H1 (cell line): ENCODE measurements around the gene DEGS2. TPM values are rescaled to one million over a fixed set of nuclear protein-coding genes. Genes with fewer than 3 reads are reported as not detected.

ENCODE experiments used
- CTCF ChIA-PET: fragments of 300-600 bp; sonication (Branson Sonifier 250); formaldehyde crosslinking; loops from one replicate; lab custom pipeline; 2021; ENCODE audit not compliant: partially characterized antibody; lab: Charles Lee
- POLR2A ChIA-PET: fragments of 300-600 bp; sonication (Branson Sonifier 250); formaldehyde crosslinking; loops from one replicate; lab custom pipeline; 2021; ENCODE audit warnings: inconsistent platforms; ENCODE audit not compliant: partially characterized antibody; lab: Charles Lee
- DNase-seq, 2 experiments: peaks; one replicate each; pipeline versions ENCODE4 v3.0.0 to v3.0.0-alpha.2; 2010 to 2022; ENCODE audit warnings: low spot score in 2 of 2, low read depth in 1 of 2, mixed read lengths in 1 of 2
- FAIRE-seq: peaks from 2 replicates; lab custom pipeline; 2011; peaks lifted over from hg19 to GRCh38; lab: Jason Lieb, UNC
- H2AFZ ChIP-seq: 2 replicates; pipeline ENCODE4 v1.8.1; 2012; ENCODE audit warnings: low read length, inconsistent platforms
- H2AK5ac ChIP-seq: 2 replicates; pipeline ENCODE4 v1.6.1; 2013; ENCODE audit warnings: low read depth, low read length
- H2BK120ac ChIP-seq: replicated peaks from 2 replicates; pipeline ENCODE3; 2013; ENCODE audit warnings: low read depth, low read length, inconsistent platforms
- H2BK12ac ChIP-seq: 2 replicates; pipeline ENCODE4 v1.6.1; 2013; ENCODE audit warnings: low read depth, low read length
- H2BK15ac ChIP-seq: 2 replicates; pipeline ENCODE4 v1.6.1; 2013; ENCODE audit warnings: low read length
- H2BK20ac ChIP-seq: 2 replicates; pipeline ENCODE4 v1.6.1; 2013; ENCODE audit warnings: low read length
- H2BK5ac ChIP-seq: 2 replicates; pipeline ENCODE4 v1.6.1; 2013; ENCODE audit warnings: low read depth, low read length
- H3K14ac ChIP-seq: 2 replicates; pipeline ENCODE4 v1.6.1; 2013; ENCODE audit warnings: inconsistent platforms; ENCODE audit not compliant: insufficient read length
- H3K18ac ChIP-seq: 2 replicates; pipeline ENCODE4 v1.6.1; 2013; ENCODE audit warnings: low read length; ENCODE audit errors: extremely low read depth
- H3K23ac ChIP-seq: 2 replicates; pipeline ENCODE4 v1.6.1; 2013; ENCODE audit warnings: inconsistent platforms; ENCODE audit not compliant: insufficient read length
- H3K23me2 ChIP-seq: 2 replicates; pipeline ENCODE4 v1.6.1; 2013; ENCODE audit warnings: low read depth, low read length
- H3K27ac ChIP-seq: 2 replicates; pipeline ENCODE4 v1.6.1; 2011; ENCODE audit warnings: low read depth, low read length, inconsistent platforms
- H3K27me3 ChIP-seq, 4 experiments: replicated peaks in 1 of 4; 1 replicate in 1 of 4; 2 replicates in 3 of 4; pipeline versions ENCODE4 v1.6.1 to v1.8.1; 2011 to 2013; ENCODE audit warnings: low read length in 3 of 4, mild to moderate bottlenecking in 3 of 4, inconsistent platforms in 2 of 4, mixed read lengths in 2 of 4, moderate library complexity in 1 of 4; ENCODE audit not compliant: control insufficient read depth in 3 of 4, insufficient read depth in 3 of 4; ENCODE audit errors: extremely low read depth in 1 of 4
- H3K36me3 ChIP-seq, 4 experiments: 2 replicates each; pipeline versions ENCODE4 v1.6.1 to v1.8.1; 2011 to 2013; ENCODE audit warnings: mild to moderate bottlenecking in 4 of 4, low read length in 3 of 4, moderate library complexity in 2 of 4, control low read depth in 1 of 4, inconsistent platforms in 1 of 4; ENCODE audit not compliant: insufficient read depth in 4 of 4, control insufficient read depth in 2 of 4
- H3K4ac ChIP-seq: replicated peaks from 2 replicates; pipeline ENCODE3; 2013; ENCODE audit warnings: low read length, low read depth, mixed read lengths, inconsistent platforms; ENCODE audit not compliant: insufficient read length
- H3K4me1 ChIP-seq, 4 experiments: replicated peaks in 1 of 4; 1 replicate in 1 of 4; 2 replicates in 3 of 4; pipeline versions ENCODE4 v1.6.1 to v1.8.1; 2011 to 2013; ENCODE audit warnings: low read length in 3 of 4, inconsistent platforms in 2 of 4, mixed read lengths in 1 of 4; ENCODE audit not compliant: insufficient read depth in 4 of 4, control insufficient read depth in 3 of 4
- H3K4me2 ChIP-seq, 2 experiments: 2 replicates each; pipeline versions ENCODE4 v1.6.1 to v1.8.1; 2011 to 2013; ENCODE audit warnings: low read depth in 2 of 2, low read length in 2 of 2, control low read depth in 1 of 2, inconsistent platforms in 1 of 2, mild to moderate bottlenecking in 1 of 2; ENCODE audit not compliant: insufficient read depth in 1 of 2
- H3K4me3 ChIP-seq, 4 experiments: fragments of 200-600, 300-600 bp in 1 of 4; sonication (generic), shearing (Covaris generic), sonication (Bioruptor Twin) in 1 of 4; 2 replicates each; pipeline versions ENCODE4 v1.5.1 to v1.8.1; 2011 to 2016; ENCODE audit warnings: low read length in 4 of 4, low read depth in 3 of 4, control low read depth in 2 of 4, inconsistent platforms in 2 of 4, mild to moderate bottlenecking in 2 of 4, mixed read lengths in 1 of 4, moderate library complexity in 1 of 4; ENCODE audit not compliant: insufficient read depth in 2 of 4; ENCODE audit errors: extremely low read depth in 1 of 4
- H3K56ac ChIP-seq: replicated peaks from 2 replicates; pipeline ENCODE3; 2013; ENCODE audit warnings: low read depth, mild to moderate bottlenecking, mixed read lengths, low read length, inconsistent platforms; ENCODE audit not compliant: insufficient read length
- H3K79me1 ChIP-seq: 2 replicates; pipeline ENCODE4 v1.6.1; 2013; ENCODE audit warnings: low read depth, low read length, control low read depth
- H3K79me2 ChIP-seq, 2 experiments: 2 replicates each; pipeline versions ENCODE4 v1.6.1 to v1.8.1; 2012 to 2013; ENCODE audit warnings: low read length in 2 of 2, mild to moderate bottlenecking in 2 of 2, inconsistent platforms in 1 of 2; ENCODE audit not compliant: insufficient read depth in 2 of 2, control insufficient read depth in 1 of 2
- H3K9ac ChIP-seq, 4 experiments: replicated peaks in 1 of 4; 1 replicate in 1 of 4; 2 replicates in 3 of 4; pipeline versions ENCODE4 v1.6.1 to v1.8.1; 2011 to 2013; ENCODE audit warnings: low read depth in 3 of 4, low read length in 3 of 4, control low read depth in 2 of 4, mild to moderate bottlenecking in 2 of 4, moderate library complexity in 2 of 4, inconsistent platforms in 1 of 4; ENCODE audit errors: extremely low read depth in 1 of 4
- H3K9me3 ChIP-seq, 2 experiments: 2 replicates each; pipeline versions ENCODE4 v1.6.1 to v1.8.1; 2012 to 2013; ENCODE audit warnings: mild to moderate bottlenecking in 2 of 2, moderate library complexity in 2 of 2, control low read depth in 1 of 2, inconsistent platforms in 1 of 2, low read depth in 1 of 2, low read length in 1 of 2, mixed read lengths in 1 of 2; ENCODE audit not compliant: insufficient read depth in 2 of 2
- H4K20me1 ChIP-seq, 2 experiments: replicated peaks in 1 of 2; 2 replicates each; pipeline versions ENCODE3 to v1.8.1; 2011 to 2013; ENCODE audit warnings: inconsistent platforms in 2 of 2, low read length in 2 of 2, mild to moderate bottlenecking in 1 of 2; ENCODE audit not compliant: insufficient read depth in 2 of 2, control insufficient read depth in 1 of 2
- H4K5ac ChIP-seq: 2 replicates; pipeline ENCODE4 v1.6.1; 2013; ENCODE audit warnings: low read length, low read depth, mixed read lengths, inconsistent platforms; ENCODE audit not compliant: insufficient read length
- H4K8ac ChIP-seq: 2 replicates; pipeline ENCODE4 v1.8.0; 2013; ENCODE audit warnings: mild to moderate bottlenecking, moderate library complexity, low read length, inconsistent platforms; ENCODE audit not compliant: insufficient read depth; ENCODE audit errors: extremely low read depth
- H4K91ac ChIP-seq: replicated peaks from 2 replicates; pipeline ENCODE3; 2013; ENCODE audit warnings: low read length, mixed read lengths, inconsistent platforms; ENCODE audit not compliant: insufficient read length
- ATF2 ChIP-seq: IDR thresholded peaks from 2 replicates; pipeline ENCODE4 v1.6.1; 2012; ENCODE audit warnings: low read length, inconsistent platforms
- BACH1 ChIP-seq: IDR thresholded peaks from 2 replicates; pipeline ENCODE4 v1.6.1; 2012; ENCODE audit warnings: low read length, improper control_type of control experiment
- CBX5 ChIP-seq: fragments of 300-800, 300-1000 bp; sonication (generic); IDR thresholded peaks from 2 replicates; pipeline ENCODE4 v1.7.1; 2016; ENCODE audit warnings: antibody characterized with exemption, low read length, low read depth
- CBX8 ChIP-seq: fragments of 300-800, 300-1000 bp; sonication (generic); IDR thresholded peaks from 2 replicates; pipeline ENCODE4 v1.7.1; 2016; ENCODE audit warnings: low read depth, low read length, borderline replicate concordance
- CEBPB ChIP-seq: IDR thresholded peaks from 2 replicates; pipeline ENCODE4 v1.6.1; 2012; ENCODE audit warnings: low read depth, low read length
- EGR1 ChIP-seq: IDR thresholded peaks from 2 replicates; pipeline ENCODE4 v1.6.1; 2011; ENCODE audit warnings: low read depth, low read length, borderline replicate concordance
- GTF2F1 ChIP-seq: IDR thresholded peaks from 2 replicates; pipeline ENCODE4 v1.6.1; 2012; ENCODE audit warnings: low read depth, low read length, improper control_type of control experiment, borderline replicate concordance
- JUN ChIP-seq: IDR thresholded peaks from 2 replicates; pipeline ENCODE4 v1.6.1; 2011; ENCODE audit warnings: low read depth, mild to moderate bottlenecking, improper control_type of control experiment, low read length
- JUND ChIP-seq: IDR thresholded peaks from 2 replicates; pipeline ENCODE4 v1.6.1; 2011; ENCODE audit warnings: mild to moderate bottlenecking, improper control_type of control experiment, low read length
- KDM1A ChIP-seq: fragments of 200-600, 300-600 bp; sonication (generic); IDR thresholded peaks from 2 replicates; pipeline ENCODE4 v1.7.1; 2016; ENCODE audit warnings: mild to moderate bottlenecking, low read length, borderline replicate concordance
- POLR2A ChIP-seq, 2 experiments: IDR thresholded peaks; 1 replicate in 1 of 2; 2 replicates in 1 of 2; pipeline ENCODE4 v1.6.1; 2011; ENCODE audit warnings: low read depth in 2 of 2, low read length in 2 of 2, mild to moderate bottlenecking in 2 of 2; ENCODE audit errors: control extremely low read depth in 1 of 2
- SIX5 ChIP-seq: IDR thresholded peaks from 2 replicates; pipeline ENCODE4 v1.6.1; 2011; ENCODE audit warnings: mild to moderate bottlenecking, low read depth, low read length
- TEAD4 ChIP-seq: IDR thresholded peaks from 2 replicates; pipeline ENCODE4 v1.6.1; 2012; ENCODE audit warnings: low read depth, low read length, inconsistent platforms, mixed read lengths
- YY1 ChIP-seq: IDR thresholded peaks from 2 replicates; pipeline ENCODE4 v1.6.1; 2011; ENCODE audit warnings: low read depth, mild to moderate bottlenecking, low read length
- WGBS, 2 experiments: shearing (Covaris generic) in 1 of 2; methylation state at CpG; one replicate each; pipeline versions ENCODE4 v1.1.6 to v1.1.7; 2013 to 2015; ENCODE audit warnings: low lambda C conversion rate in 2 of 2, mixed read lengths in 2 of 2, inconsistent platforms in 1 of 2, low coverage in 1 of 2, missing lambda C conversion rate in 1 of 2; ENCODE audit not compliant: insufficient replicate concordance in 2 of 2, insufficient coverage in 1 of 2, insufficient read length in 1 of 2; ENCODE audit errors: extremely low coverage in 1 of 2, missing lambda C conversion rate in 1 of 2; 5-methylcytosine and 5-hydroxymethylcytosine counted together
- polyA plus RNA-seq, 7 experiments: library from polyadenylated mRNA; depleted of rRNA in 3 of 7; stranded (reverse) in 5 of 7; unstranded in 2 of 7; fragments of >200 nt in 5 of 7; fragments of 200-250 nt in 2 of 7; gene quantifications; 1 replicate in 5 of 7; 2 replicates in 1 of 7; 4 replicates in 1 of 7; pipeline versions ENCODE4 v1.2.1 to v1.2.3, GENCODE V29; 2011 to 2013; ENCODE audit warnings: missing spikeins in 2 of 7, mixed read lengths in 2 of 7
- total RNA-seq: library from RNA; stranded (reverse); fragmentation: NEBNext Ultra II Directional; extraction: Animal tissue kit (Norgen Biotek cat#: 25700); gene quantifications from 2 replicates; pipeline ENCODE4 v1.2.1, GENCODE V29; 2021

Gene DEGS2
- total and polyA plus RNA-seq, 2 of the 8 experiments (the other 6 are each of a cell fraction or from before 2014, with no cell fraction given), result 0.61 to 0.82 TPM

DNA sequence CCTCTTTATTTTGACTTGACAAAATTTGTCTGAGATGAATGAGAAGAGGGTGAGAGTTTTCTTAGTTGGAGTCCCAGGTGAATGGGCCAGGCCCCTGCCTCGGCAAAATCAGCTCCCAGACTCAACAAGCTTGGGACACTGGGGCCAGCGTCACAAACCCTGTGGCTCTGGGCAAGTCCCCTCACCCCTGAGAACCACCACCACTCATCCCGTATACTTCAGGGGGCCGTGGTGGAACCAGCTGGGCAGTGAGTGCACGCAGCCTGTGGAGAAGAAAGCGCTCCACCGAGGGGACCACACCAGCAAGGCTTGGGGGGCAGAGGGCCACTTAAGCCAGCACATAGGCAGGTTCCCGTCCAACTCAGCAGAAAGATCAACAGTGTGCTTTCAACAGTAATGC, 40.2 kb downstream of the DEGS2 start:
- Histone ChIP-seq H3K56ac (no peak overlapping the region), H4K5ac (no peak overlapping the region), H3K9me3 (no peaks in the 10 kb centered on the region), H3K4me1 (no peaks in the 10 kb centered on the region), H3K4ac (no peak overlapping the region), H3K79me2 (no peaks in the 10 kb centered on the region), H4K8ac (no peak overlapping the region), H3K23me2 (no peaks in the 10 kb centered on the region), H2AFZ (no peak overlapping the region), H2AK5ac (no peak overlapping the region), H3K4me2 (no peak overlapping the region), H3K27ac (no peak overlapping the region), H3K18ac (no peak overlapping the region), H2BK12ac (no peak overlapping the region), H3K23ac (no peak overlapping the region), H2BK20ac (no peak overlapping the region), H3K36me3 (no peaks in the 10 kb centered on the region), H3K79me1 (no peaks in the 10 kb centered on the region), H2BK120ac (no peak overlapping the region), H2BK5ac (no peak overlapping the region), H3K27me3 (no peaks in the 10 kb centered on the region), H3K14ac (no peak overlapping the region), H2BK15ac (no peak overlapping the region), H4K91ac (no peak overlapping the region), H3K9ac (no peak overlapping the region), H3K4me3 (no peak overlapping the region), H4K20me1 (peaks cover 0 to 6% of the 10 kb centered on the region in 2 experiments)
- no peak for FAIRE-seq
- ChIA-PET POLR2A (no interaction called here), CTCF (interaction anchor here (1.2 to 12.1 kb wide), 6 partner anchors 10 to 137 kb away, joined by 3 to 104 read pairs (median 8); no protein-coding TSS in a partner anchor)
- 83% methylated on average over 8 of the region's 8 CpGs; no CpG with 5 or more reads in 1 of the 2 experiments for WGBS, 2 experiments
- no peak for DNase-seq
- TF ChIP-seq GTF2F1 (no peak), ATF2 (no peak), TEAD4 (no peak), SIX5 (no peak), CBX5 (no peak), JUN (no peak), YY1 (no peak), JUND (no peak), CEBPB (no peak), EGR1 (no peak), CBX8 (no peak), POLR2A (IDR thresholded peaks at IDR 0.05; ENCODE audit: control extremely low read depth in 1 of 2, low read depth in 2 of 2, low read length in 2 of 2) (no peak), BACH1 (no peak), KDM1A (no peak)
